NOMO-1 treated with DMSO at 0.1 percent for 48 hours (cell line): Measurements from ENCODE around the gene ATP5F1D.

ENCODE experiments used
- DNase-seq: peaks from one replicate; lab custom pipeline; 2025; ENCODE audit not compliant: unreplicated experiment; lab: John Stamatoyannopoulos, UW

ATP5F1D gene

DNA sequence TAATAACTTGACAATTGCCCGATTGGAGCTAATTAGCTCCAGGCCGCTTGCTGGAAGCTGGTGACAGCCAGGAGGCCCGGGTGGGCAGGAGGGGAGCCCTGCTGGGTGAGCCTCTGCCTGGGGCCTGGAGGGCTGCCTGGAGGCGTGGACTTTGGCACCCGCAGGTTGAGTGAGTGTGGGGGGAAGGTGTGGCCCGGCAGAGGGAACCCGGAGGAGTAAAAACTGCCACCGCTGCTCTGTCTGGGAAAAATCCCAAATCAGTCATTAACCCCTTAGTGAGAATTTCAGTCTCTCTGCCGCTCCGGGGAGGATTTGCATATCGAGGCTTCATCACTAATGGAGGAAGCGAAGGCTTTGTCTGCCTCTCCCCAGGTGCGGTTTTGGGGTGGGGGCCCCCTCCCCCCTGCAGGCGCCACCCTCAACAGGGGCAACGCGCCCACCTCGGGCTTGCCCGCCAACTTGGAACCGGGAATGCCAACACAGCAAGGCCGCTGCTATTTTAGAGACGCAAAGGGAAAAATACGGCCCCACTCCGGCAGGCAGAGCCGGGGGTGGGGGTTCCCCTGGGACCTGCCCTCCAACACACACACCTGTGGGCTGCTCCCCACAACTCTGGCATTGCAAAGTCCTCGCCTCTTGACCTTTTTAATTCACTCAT lies 50.3 kb downstream of the ATP5F1D start:
- DNase-seq = no peak

DNA sequence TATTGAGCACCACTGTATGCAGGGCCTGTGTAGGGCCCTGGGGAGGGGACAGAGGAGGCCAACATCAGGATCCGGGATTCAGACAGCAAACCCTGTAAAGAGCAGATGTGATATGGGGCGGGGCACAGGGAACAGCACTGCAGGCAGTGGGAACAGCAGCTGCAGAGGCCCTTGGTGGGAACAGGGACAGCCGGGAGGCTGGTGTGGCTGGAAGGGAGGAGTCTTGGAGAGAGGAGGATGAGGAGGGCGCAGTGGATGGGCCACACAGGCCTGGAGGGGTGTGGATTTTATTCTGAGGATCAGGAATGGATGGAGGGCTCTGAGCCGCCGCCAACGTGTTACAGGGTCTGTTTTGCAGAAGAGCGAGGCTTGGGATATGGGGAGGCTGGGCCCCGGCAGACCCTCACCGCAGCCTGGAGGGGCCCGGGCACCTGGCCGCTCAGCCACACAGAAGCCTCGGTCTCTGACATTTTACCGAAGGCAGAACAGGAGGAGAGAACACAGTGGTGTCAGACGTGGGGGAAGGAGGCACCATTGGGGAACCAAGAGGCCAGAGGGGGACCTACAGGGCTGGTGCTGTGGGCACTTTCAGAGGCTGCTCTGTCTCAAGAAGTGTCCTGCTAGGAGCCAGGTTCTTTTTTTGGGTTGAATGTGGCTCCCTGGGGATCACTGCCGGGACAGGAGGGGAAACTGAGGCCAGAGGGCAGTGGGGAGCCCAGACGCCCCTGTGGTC lies 51.0 kb downstream of the ATP5F1D start:
- no peak for DNase-seq

DNA sequence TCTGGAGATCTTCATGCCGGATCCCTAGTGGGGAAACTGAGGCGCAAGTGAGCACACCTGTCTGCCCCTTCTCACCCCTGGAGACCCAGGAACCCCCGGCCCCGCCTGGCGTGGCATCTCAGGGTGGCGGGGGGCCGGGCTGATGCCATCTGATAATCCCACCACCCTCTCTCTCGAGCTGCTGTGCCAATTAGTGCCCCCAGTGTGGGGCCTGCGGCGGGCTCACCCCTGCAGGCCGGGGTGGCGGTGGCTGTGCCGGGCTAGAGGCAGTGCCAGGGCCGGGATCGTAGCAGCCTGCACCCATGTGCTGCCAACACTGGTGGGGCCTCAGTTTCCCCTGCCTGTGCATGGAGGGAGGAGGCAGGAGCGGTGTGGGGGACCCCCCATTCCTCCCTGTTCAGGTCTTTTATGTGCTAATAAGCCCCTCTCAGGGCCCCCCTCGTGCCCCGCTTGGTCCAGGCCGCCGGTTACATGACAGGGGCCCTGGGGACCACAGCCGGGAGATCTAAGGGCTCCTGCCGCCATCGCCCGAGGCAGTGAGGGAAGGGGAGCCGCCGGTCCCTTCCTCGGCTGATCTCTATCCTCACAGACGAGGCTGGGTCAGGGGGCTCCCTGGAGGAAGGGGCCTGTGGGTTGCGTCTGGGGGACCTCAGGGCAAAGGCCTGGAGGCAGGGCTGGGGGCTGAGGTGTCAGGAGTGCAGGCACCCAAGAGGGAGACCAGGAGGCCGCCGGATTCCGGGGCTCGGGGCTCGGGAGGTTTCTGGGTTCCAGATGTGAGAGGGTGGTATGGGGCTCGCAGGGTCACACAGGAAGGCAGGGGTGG lies 52.4 kb downstream of the ATP5F1D start:
- no peak for DNase-seq
